Motor neuron (in vitro differentiated cells): ENCODE results near the gene MCM7. TPM values are rescaled to one million over a fixed set of nuclear protein-coding genes. Genes with fewer than 3 reads are reported as not detected.
A peak's percentile ranks its signal among the peaks of the same experiment; 100 is the strongest.
"Not testable (repeated sequence)": the region's sequence is repeated elsewhere in the genome, so short reads cannot be mapped to it uniquely, and the experiment has no call there.

Experiments used
- ATAC-seq, 8 experiments: fragments of 200-7000 bp; cut with Tn5 transposase; replicated peaks in 6 of 8; 2 replicates each; pipeline ENCODE4 v1.8.0; 2021; ENCODE audit warnings: mild to moderate bottlenecking in 8 of 8, moderate library complexity in 8 of 8
- H3K27ac ChIP-seq, 2 donors: fragments of 250-450 bp; sonication (Bioruptor Pico); 2 replicates each; pipeline ENCODE4 v1.9.0; 2021; ENCODE audit warnings: antibody characterized with exemption in 2 of 2, mild to moderate bottlenecking in 2 of 2, moderate library complexity in 1 of 2
- H3K4me1 ChIP-seq, 2 donors: fragments of 250-450 bp; sonication (Bioruptor Pico); replicated peaks in 1 of 2; 2 replicates each; pipeline ENCODE4 v1.6.1; 2021; ENCODE audit warnings: antibody characterized with exemption in 2 of 2, mild to moderate bottlenecking in 2 of 2, moderate library complexity in 1 of 2
- H3K4me3 ChIP-seq, 5 donors: fragments of 250-450 bp; sonication (Bioruptor Pico); 2 replicates each; pipeline ENCODE4 v1.9.0; 2021; ENCODE audit warnings: antibody characterized with exemption in 5 of 5, mild to moderate bottlenecking in 5 of 5, moderate library complexity in 4 of 5
- WGBS, 10 experiments: fragments of 450-650 bp; shearing (Covaris generic); methylation state at CpG; one replicate each; pipeline ENCODE4 v1.0.0; 2022; 5-methylcytosine and 5-hydroxymethylcytosine counted together
- in situ Hi-C, 9 experiments: fragments of 400-800 bp; cut with MboI; loops; one replicate each; pipeline ENCODE4 v1.15.0; 2021; ENCODE audit warnings: low sequenced_read_pairs in 9 of 9, low pct_unique_long_range_greater_than_20kb in 2 of 9; ENCODE audit not compliant: unreplicated experiment in 9 of 9
- total RNA-seq, 8 experiments: library from RNA; unstranded; fragments of 300-600 nt; gene quantifications; 2 replicates each; pipeline versions ENCODE4 v1.2.3 to v1.2.4, GENCODE V29; 2022

MCM7 gene
- total RNA-seq: 100 to 1,000 TPM in 3 of 8 experiments, 10 to 100 TPM in 5; 15.0 to 262 (median 73.9) TPM

GRCh38 chr7:100101016-100101862 lies at the start of gene MCM7, which contains the start of gene AP4M1:
MCM7 (minus strand) TSS chr7:100101397; CDS start chr7:100101294, 103 bp downstream.
AP4M1 (plus strand) TSS chr7:100101643; CDS start chr7:100101715, 72 bp downstream.
- WGBS, 10 experiments: 0 to 2% (median 0%) methylated on average over 1 to 13 of the region's 80 CpGs; no CpG with 5 or more reads in 7 of the 10 experiments
- in situ Hi-C loops: no loop called here
- Histone ChIP-seq H3K4me3 (peak within 1 kb of the TSS; percentile 49 to 78 (median 68)), H3K27ac (peak within 1 kb of the TSS; percentile 85 to 93), H3K4me1 (peaks cover 14 to 15% of the 10 kb centered on the region in 2 donors)
- peak; percentile 74 to 84 (median 80) for ATAC-seq

GRCh38 chr7:100148559-100149328 lies 47.5 kb upstream of the MCM7 start, which contains the start of gene LAMTOR4:
LAMTOR4 (plus strand) TSS chr7:100148918; CDS start chr7:100148973, 55 bp downstream.
- peak; percentile 97 to 98 (median 98) for ATAC-seq
- in situ Hi-C loops: loop anchor here in 1 of 9 experiments (10.0 kb wide), 1 partner anchor 66 kb away; the partner anchor contains the start of gene PVRIG

GRCh38 chr7:100148225-100148558 lies 47.0 kb upstream of the MCM7 start:
- peaks cover 7 to 9% of the 10 kb centered on the region in 2 donors for H3K4me1 ChIP-seq
- in situ Hi-C loops: loop anchor here in 1 of 9 experiments (10.0 kb wide), 1 partner anchor 67 kb away; the partner anchor contains the start of gene PVRIG
- peak overlapping the region; percentile 63 to 74 for H3K27ac ChIP-seq
- peak overlapping the region; percentile 20 to 78 (median 29) for H3K4me3 ChIP-seq
- peak in 1 of 8 experiments; percentile 6 for ATAC-seq
- 6 to 100% (median 59%) methylated on average over 2 to 14 of the region's 14 CpGs; no CpG with 5 or more reads in 2 of the 10 experiments for WGBS, 10 experiments

More at GRCh38 chr7:100148559-100149328, 47.5 kb upstream of the MCM7 start, which contains the start of gene LAMTOR4:
- 0 to 1% (median 0%) methylated on average over 1 to 14 of the region's 46 CpGs; no CpG with 5 or more reads in 6 of the 10 experiments for WGBS, 10 experiments
- H3K4me3 ChIP-seq: peak within 1 kb of the TSS; percentile 68 to 90 (median 73)
- H3K4me1 ChIP-seq: peaks cover 7 to 9% of the 10 kb centered on the region in 2 donors
- peak within 1 kb of the TSS; percentile 78 to 80 for H3K27ac ChIP-seq

- ATAC-seq: no peak
- 70 to 100% (median 100%) methylated on average over 2 of the region's 2 CpGs; no CpG with 5 or more reads in 5 of the 10 experiments for WGBS, 10 experiments
- Histone ChIP-seq H3K27ac (no peak overlapping the region), H3K4me3 (no peak overlapping the region), H3K4me1 (peaks cover 7 to 9% of the 10 kb centered on the region in 2 donors)
- in situ Hi-C loops: loop anchor here in 1 of 9 experiments (10.0 kb wide), 1 partner anchor 68 kb away; the partner anchor contains the start of gene PVRIG
Observed at GRCh38 chr7:100147278-100147677, 46.1 kb upstream of the MCM7 start.

GRCh38 chr7:100146350-100146749 lies 45.2 kb upstream of the MCM7 start:
- not testable (repeated sequence) for H3K4me3 ChIP-seq

GRCh38 chr7:100142461-100142860 lies 41.3 kb upstream of the MCM7 start:
- Histone ChIP-seq H3K4me3 (no peak overlapping the region), H3K4me1 (no peaks in the 10 kb centered on the region), H3K27ac (no peak overlapping the region)
- 78 to 100% (median 90%) methylated on average over 1 of the region's 3 CpGs; no CpG with 5 or more reads in 6 of the 10 experiments for WGBS, 10 experiments
- in situ Hi-C loops: loop anchor here in 1 of 9 experiments (10.0 kb wide), 1 partner anchor 72 kb away; the partner anchor contains the start of gene PVRIG
- ATAC-seq: no peak

More at GRCh38 chr7:100146350-100146749, 45.2 kb upstream of the MCM7 start:
- 52 to 100% (median 88%) methylated on average over 1 to 4 of the region's 4 CpGs; no CpG with 5 or more reads in 4 of the 10 experiments for WGBS, 10 experiments
- H3K27ac ChIP-seq, H3K4me1 ChIP-seq, ATAC-seq: not testable (repeated sequence)
- in situ Hi-C loops: loop anchor here in 1 of 9 experiments (10.0 kb wide), 1 partner anchor 68 kb away; the partner anchor contains the start of gene PVRIG

- ATAC-seq: no peak
- Histone ChIP-seq H3K27ac (no peak overlapping the region), H3K4me3 (no peak overlapping the region), H3K4me1 (no peaks in the 10 kb centered on the region)
- in situ Hi-C loops: loop anchor here in 1 of 9 experiments (10.0 kb wide), 1 partner anchor 73 kb away; the partner anchor contains the start of gene PVRIG
- WGBS, 10 experiments: 0 to 100% (median 76%) methylated on average over 1 to 3 of the region's 3 CpGs; no CpG with 5 or more reads in 2 of the 10 experiments
Observed at GRCh38 chr7:100141555-100141949, 40.4 kb upstream of the MCM7 start.

GRCh38 chr7:100137851-100138760 lies 36.9 kb upstream of the MCM7 start:
- no peaks in the 10 kb centered on the region for H3K4me1 ChIP-seq
- in situ Hi-C loops: no loop called here
- H3K4me3 ChIP-seq: no peak overlapping the region
- H3K27ac ChIP-seq: no peak overlapping the region
- ATAC-seq: no peak
- 68 to 90% (median 83%) methylated on average over 2 to 9 of the region's 13 CpGs for WGBS, 10 experiments

- ATAC-seq: peak; percentile 56 to 88 (median 72)
- no peak overlapping the region for H3K27ac ChIP-seq
- 4 to 39% (median 22%) methylated on average over 2 to 3 of the region's 3 CpGs; no CpG with 5 or more reads in 4 of the 10 experiments for WGBS, 10 experiments
- H3K4me1 ChIP-seq: peaks cover 9 to 12% of the 10 kb centered on the region in 2 donors
- in situ Hi-C loops: no loop called here
- no peak overlapping the region for H3K4me3 ChIP-seq
Observed at GRCh38 chr7:100132697-100133151, 31.5 kb upstream of the MCM7 start.

- ATAC-seq: no peak
- in situ Hi-C loops: no loop called here
Observed at GRCh38 chr7:100132126-100132525, 30.9 kb upstream of the MCM7 start.

More at GRCh38 chr7:100132126-100132525, 30.9 kb upstream of the MCM7 start:
- no peak overlapping the region for H3K27ac ChIP-seq
- H3K4me1 ChIP-seq: peaks cover 9 to 12% of the 10 kb centered on the region in 2 donors
- H3K4me3 ChIP-seq: no peak overlapping the region
- WGBS, 10 experiments: 0 to 93% (median 47%) methylated on average over 1 to 6 of the region's 7 CpGs; no CpG with 5 or more reads in 2 of the 10 experiments
